WTC11 (cell line): Measurements from ENCODE around the gene TKTL1. TPM values are rescaled to one million over a fixed set of nuclear protein-coding genes. Genes with fewer than 3 reads are reported as not detected.

Source experiments
- ATAC-seq: fragments of 200-7000 bp; cut with Tn5 transposase; 2 replicates; pipeline ENCODE4 v1.10.0; 2021; ENCODE audit warnings: mild to moderate bottlenecking, moderate library complexity
- CTCF ChIA-PET: fragments of 300-600 bp; sonication (Branson Sonifier 250); formaldehyde crosslinking; loops from one replicate; lab custom pipeline; 2021; ENCODE audit warnings: antibody characterized with exemption; lab: Charles Lee
- POLR2A ChIA-PET: fragments of 350-600 bp; sonication (Branson Sonifier 250); formaldehyde crosslinking; loops from one replicate; lab custom pipeline; 2021; ENCODE audit warnings: antibody characterized with exemption; lab: Charles Lee
- DNase-seq: peaks from one replicate; pipeline ENCODE4 v3.0.0; 2021; ENCODE audit warnings: low spot score
- H3K27ac Mint-ChIP-seq: 2 replicates; pipeline ENCODE4 v1.8.0; 2021; ENCODE audit warnings: mixed read lengths
- H3K27me3 Mint-ChIP-seq: 2 replicates; pipeline ENCODE4 v1.8.0; 2021; ENCODE audit warnings: low read depth, mild to moderate bottlenecking, moderate library complexity, mixed read lengths
- H3K36me3 Mint-ChIP-seq: 2 replicates; pipeline ENCODE4 v1.8.0; 2021; ENCODE audit warnings: mixed read lengths
- H3K4me1 Mint-ChIP-seq: 2 replicates; pipeline ENCODE4 v1.8.0; 2022; ENCODE audit warnings: mixed read lengths
- H3K4me3 Mint-ChIP-seq: 2 replicates; pipeline ENCODE4 v1.8.0; 2021; ENCODE audit warnings: mild to moderate bottlenecking, moderate library complexity, mixed read lengths
- H3K9me3 Mint-ChIP-seq: 2 replicates; pipeline ENCODE4 v1.8.0; 2021; ENCODE audit warnings: mixed read lengths
- AR ChIP-seq: fragments of 250-450 bp; sonication (Bioruptor Pico); IDR thresholded peaks from 2 replicates; pipeline ENCODE4 v1.9.0; 2021; ENCODE audit warnings: mild to moderate bottlenecking
- CREB1 ChIP-seq: sonication (generic); formaldehyde crosslinking; IDR thresholded peaks from 2 replicates; pipeline ENCODE4 v1.8.0; 2023; ENCODE audit warnings: mild to moderate bottlenecking, missing genetic modification reagents
- CREM ChIP-seq: sonication (generic); formaldehyde crosslinking; IDR thresholded peaks from 2 replicates; pipeline ENCODE4 v1.8.1; 2022; ENCODE audit warnings: mild to moderate bottlenecking, missing genetic modification reagents, moderate library complexity
- E2F5 ChIP-seq: sonication (generic); formaldehyde crosslinking; IDR thresholded peaks from 2 replicates; pipeline ENCODE4 v1.8.1; 2022; ENCODE audit warnings: mild to moderate bottlenecking, moderate library complexity, missing genetic modification reagents
- ELF4 ChIP-seq: sonication (generic); formaldehyde crosslinking; IDR thresholded peaks from 2 replicates; pipeline ENCODE4 v1.8.1; 2022; ENCODE audit warnings: low read depth, mild to moderate bottlenecking, moderate library complexity, missing genetic modification reagents
- ETV6 ChIP-seq: sonication (generic); formaldehyde crosslinking; IDR thresholded peaks from 2 replicates; pipeline ENCODE4 v1.8.1; 2022; ENCODE audit warnings: mild to moderate bottlenecking, missing genetic modification reagents
- IRF2 ChIP-seq: sonication (generic); formaldehyde crosslinking; IDR thresholded peaks from 2 replicates; pipeline ENCODE4 v1.8.0; 2022; ENCODE audit warnings: low read depth, missing genetic modification reagents, borderline replicate concordance
- KAT7 ChIP-seq: sonication (generic); formaldehyde crosslinking; IDR thresholded peaks from 2 replicates; pipeline ENCODE4 v1.8.1; 2023; ENCODE audit warnings: missing genetic modification reagents, mild to moderate bottlenecking, borderline replicate concordance
- PRDM15 ChIP-seq: sonication (generic); formaldehyde crosslinking; IDR thresholded peaks from 2 replicates; pipeline ENCODE4 v1.8.0; 2022; ENCODE audit warnings: missing genetic modification reagents
- ZNF138 ChIP-seq: sonication (generic); formaldehyde crosslinking; conservative IDR thresholded peaks from 2 replicates; pipeline ENCODE4 v1.8.1; 2022; ENCODE audit warnings: mild to moderate bottlenecking, moderate library complexity, missing genetic modification reagents
- ZNF317 ChIP-seq: sonication (generic); formaldehyde crosslinking; IDR thresholded peaks from 2 replicates; pipeline ENCODE4 v1.8.1; 2023; ENCODE audit warnings: low read depth, mild to moderate bottlenecking, moderate library complexity, missing genetic modification reagents, borderline replicate concordance
- ZNF416 ChIP-seq: fragments of 250-450 bp; sonication (Bioruptor Pico); IDR thresholded peaks from 2 replicates; pipeline ENCODE4 v1.9.0; 2021; ENCODE audit warnings: mild to moderate bottlenecking, inconsistent platforms
- total RNA-seq: library from RNA; stranded (reverse); gene quantifications from 3 replicates; pipeline ENCODE4 v1.2.3, GENCODE V29; 2021
- TF ChIP-seq, protein P1 (sequence below): fragments of 200-600 bp; IDR thresholded peaks from 2 replicates; pipeline ENCODE4 v1.8.0; 2022; ENCODE audit warnings: antibody characterized with exemption
- TF ChIP-seq, protein P2 (sequence below): sonication (generic); formaldehyde crosslinking; IDR thresholded peaks from 2 replicates; pipeline ENCODE4 v1.8.1; 2023; ENCODE audit warnings: mild to moderate bottlenecking, missing genetic modification reagents
- TF ChIP-seq, protein P3 (sequence below): sonication (generic); formaldehyde crosslinking; IDR thresholded peaks from 2 replicates; pipeline ENCODE4 v1.8.0; 2022; ENCODE audit warnings: mild to moderate bottlenecking, missing genetic modification reagents
- TF ChIP-seq, protein P4 (sequence below): sonication (generic); formaldehyde crosslinking; conservative IDR thresholded peaks from 2 replicates; pipeline ENCODE4 v1.8.1; 2022; ENCODE audit warnings: mild to moderate bottlenecking, missing genetic modification reagents

Gene TKTL1
- total RNA-seq, 1 experiment from 2014 or later, result 0.46 TPM

DNA sequence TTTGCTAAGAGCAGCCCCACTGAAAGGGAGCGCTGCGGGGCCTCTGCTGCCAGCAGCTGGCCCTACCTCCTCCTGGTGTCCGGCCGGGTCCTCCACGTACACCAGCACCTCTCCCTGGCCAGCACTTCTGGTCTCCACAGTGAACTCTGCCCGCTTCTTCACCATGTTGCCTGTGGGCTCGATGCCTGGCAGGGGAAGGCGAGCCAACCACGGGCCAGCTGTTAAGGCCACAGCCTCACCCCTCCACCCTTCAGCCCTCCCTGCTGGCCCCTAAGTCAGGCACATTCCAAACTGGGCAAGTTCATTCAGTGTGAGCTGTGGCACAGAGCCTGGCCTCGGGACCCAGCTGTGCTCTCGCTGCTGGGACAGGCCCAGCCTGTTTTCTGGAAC is 71.1 kb downstream of the TKTL1 start:
- Mint-ChIP-seq H3K4me3 (no peak overlapping the region), H3K36me3 (peaks cover 43% of the 10 kb centered on the region), H3K4me1 (0 out of 2 replicates have a peak, but pooled peaks cover 5% of the 10 kb centered on the region), H3K27ac (no peak overlapping the region), H3K27me3 (no peaks in the 10 kb centered on the region), H3K9me3 (no peaks in the 10 kb centered on the region)
- no peak for DNase-seq
- no peak for TF ChIP-seq KAT7 (CRISPR knock-in tag)
- TF ChIP-seq, protein P1, sequence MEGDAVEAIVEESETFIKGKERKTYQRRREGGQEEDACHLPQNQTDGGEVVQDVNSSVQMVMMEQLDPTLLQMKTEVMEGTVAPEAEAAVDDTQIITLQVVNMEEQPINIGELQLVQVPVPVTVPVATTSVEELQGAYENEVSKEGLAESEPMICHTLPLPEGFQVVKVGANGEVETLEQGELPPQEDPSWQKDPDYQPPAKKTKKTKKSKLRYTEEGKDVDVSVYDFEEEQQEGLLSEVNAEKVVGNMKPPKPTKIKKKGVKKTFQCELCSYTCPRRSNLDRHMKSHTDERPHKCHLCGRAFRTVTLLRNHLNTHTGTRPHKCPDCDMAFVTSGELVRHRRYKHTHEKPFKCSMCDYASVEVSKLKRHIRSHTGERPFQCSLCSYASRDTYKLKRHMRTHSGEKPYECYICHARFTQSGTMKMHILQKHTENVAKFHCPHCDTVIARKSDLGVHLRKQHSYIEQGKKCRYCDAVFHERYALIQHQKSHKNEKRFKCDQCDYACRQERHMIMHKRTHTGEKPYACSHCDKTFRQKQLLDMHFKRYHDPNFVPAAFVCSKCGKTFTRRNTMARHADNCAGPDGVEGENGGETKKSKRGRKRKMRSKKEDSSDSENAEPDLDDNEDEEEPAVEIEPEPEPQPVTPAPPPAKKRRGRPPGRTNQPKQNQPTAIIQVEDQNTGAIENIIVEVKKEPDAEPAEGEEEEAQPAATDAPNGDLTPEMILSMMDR, result no peak
- TF ChIP-seq, protein P2, sequence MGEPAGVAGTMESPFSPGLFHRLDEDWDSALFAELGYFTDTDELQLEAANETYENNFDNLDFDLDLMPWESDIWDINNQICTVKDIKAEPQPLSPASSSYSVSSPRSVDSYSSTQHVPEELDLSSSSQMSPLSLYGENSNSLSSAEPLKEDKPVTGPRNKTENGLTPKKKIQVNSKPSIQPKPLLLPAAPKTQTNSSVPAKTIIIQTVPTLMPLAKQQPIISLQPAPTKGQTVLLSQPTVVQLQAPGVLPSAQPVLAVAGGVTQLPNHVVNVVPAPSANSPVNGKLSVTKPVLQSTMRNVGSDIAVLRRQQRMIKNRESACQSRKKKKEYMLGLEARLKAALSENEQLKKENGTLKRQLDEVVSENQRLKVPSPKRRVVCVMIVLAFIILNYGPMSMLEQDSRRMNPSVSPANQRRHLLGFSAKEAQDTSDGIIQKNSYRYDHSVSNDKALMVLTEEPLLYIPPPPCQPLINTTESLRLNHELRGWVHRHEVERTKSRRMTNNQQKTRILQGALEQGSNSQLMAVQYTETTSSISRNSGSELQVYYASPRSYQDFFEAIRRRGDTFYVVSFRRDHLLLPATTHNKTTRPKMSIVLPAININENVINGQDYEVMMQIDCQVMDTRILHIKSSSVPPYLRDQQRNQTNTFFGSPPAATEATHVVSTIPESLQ, result no peak
- ATAC-seq, result no peak
- POLR2A ChIA-PET, result no interaction called here
- CTCF ChIA-PET, result no interaction called here

GRCh38 chrX:154367474-154368308 is 72.1 kb downstream of the TKTL1 start:
- ATAC-seq, result no peak
- TF ChIP-seq ZNF138 (CRISPR knock-in tag), result no peak
- TF ChIP-seq, protein P3, sequence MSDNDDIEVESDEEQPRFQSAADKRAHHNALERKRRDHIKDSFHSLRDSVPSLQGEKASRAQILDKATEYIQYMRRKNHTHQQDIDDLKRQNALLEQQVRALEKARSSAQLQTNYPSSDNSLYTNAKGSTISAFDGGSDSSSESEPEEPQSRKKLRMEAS (CRISPR knock-in tag), result no peak
- no peak for TF ChIP-seq E2F5 (CRISPR knock-in tag)
- no peak for TF ChIP-seq PRDM15 (CRISPR knock-in tag)
- TF ChIP-seq CREM (CRISPR knock-in tag), result no peak
- TF ChIP-seq CREB1, result no peak
- no peak for TF ChIP-seq ZNF317 (CRISPR knock-in tag)
- TF ChIP-seq IRF2 (CRISPR knock-in tag), result no peak
- no peak for TF ChIP-seq ZNF416
- no peak for TF ChIP-seq AR
- no peak for TF ChIP-seq ETV6 (CRISPR knock-in tag)
- TF ChIP-seq, protein P4, sequence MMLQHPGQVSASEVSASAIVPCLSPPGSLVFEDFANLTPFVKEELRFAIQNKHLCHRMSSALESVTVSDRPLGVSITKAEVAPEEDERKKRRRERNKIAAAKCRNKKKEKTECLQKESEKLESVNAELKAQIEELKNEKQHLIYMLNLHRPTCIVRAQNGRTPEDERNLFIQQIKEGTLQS (CRISPR knock-in tag), result no peak
- no peak for TF ChIP-seq ELF4 (CRISPR knock-in tag)
- POLR2A ChIA-PET, result no interaction called here
- Mint-ChIP-seq H3K27ac (peak overlapping the region; percentile 65; the same call in 1 of the 2 replicates), H3K4me3 (peak overlapping the region; percentile 59), H3K9me3 (no peaks in the 10 kb centered on the region), H3K4me1 (peaks cover 9% of the 10 kb centered on the region), H3K36me3 (peaks cover 35% of the 10 kb centered on the region), H3K27me3 (peaks cover 3% of the 10 kb centered on the region; the same call in 1 of the 2 replicates)
- DNase-seq, result no peak
- CTCF ChIA-PET, result no interaction called here
